HepG2 (cell line): ENCODE measurements around the gene SP6. TPM values are rescaled to one million over a fixed set of nuclear protein-coding genes. Genes with fewer than 3 reads are reported as not detected.

Experiments used
- BORCS8-MEF2B ChIP-seq: sonication (generic); formaldehyde crosslinking; IDR thresholded peaks from 2 replicates; pipeline ENCODE4 v1.8.0; 2022; ENCODE audit warnings: mild to moderate bottlenecking, missing genetic modification reagents
- BRCA1 ChIP-seq: sonication (generic); formaldehyde crosslinking; IDR thresholded peaks from 2 replicates; pipeline ENCODE4 v1.4.0; 2020; ENCODE audit warnings: missing genetic modification reagents
- BRF2 ChIP-seq: sonication (generic); formaldehyde crosslinking; IDR thresholded peaks from 2 replicates; pipeline ENCODE4 v1.8.1; 2022; ENCODE audit warnings: mild to moderate bottlenecking, missing genetic modification reagents
- CAMTA2 ChIP-seq: sonication (generic); formaldehyde crosslinking; IDR thresholded peaks from 2 replicates; pipeline ENCODE4 v1.4.0; 2020; ENCODE audit warnings: mild to moderate bottlenecking, missing genetic modification reagents, borderline replicate concordance
- HDAC1 ChIP-seq: sonication (generic); formaldehyde crosslinking; IDR thresholded peaks from 2 replicates; pipeline ENCODE4 v1.5.1; 2020; ENCODE audit warnings: mild to moderate bottlenecking, missing genetic modification reagents
- SNRNP70 ChIP-seq: fragments of 200-400 bp; formaldehyde crosslinking; IDR thresholded peaks from 2 replicates; pipeline ENCODE4 v1.6.1; 2017; ENCODE audit warnings: mild to moderate bottlenecking, low read depth, low read length, moderate library complexity
- SOX13 ChIP-seq, 3 experiments: fragments of 450-650 bp in 1 of 3; sonication (generic) in 1 of 3; formaldehyde crosslinking in 1 of 3; IDR thresholded peaks in 2 of 3; conservative IDR thresholded peaks in 1 of 3; 2 replicates each; pipeline versions ENCODE4 v1.5.0 to v1.6.1; 2016 to 2020; ENCODE audit warnings: antibody characterized with exemption in 1 of 3, mild to moderate bottlenecking in 1 of 3, missing compliant biosample characterization in 1 of 3, missing genetic modification reagents in 1 of 3, moderate library complexity in 1 of 3
- UBTF ChIP-seq: sonication (generic); formaldehyde crosslinking; IDR thresholded peaks from 2 replicates; pipeline ENCODE4 v1.4.0; 2020; ENCODE audit warnings: mild to moderate bottlenecking, missing genetic modification reagents
- ZNF12 ChIP-seq: sonication (generic); formaldehyde crosslinking; IDR thresholded peaks from 2 replicates; pipeline ENCODE4 v1.5.0; 2020; ENCODE audit warnings: missing genetic modification reagents
- ZNF282 ChIP-seq: fragments of 450-650 bp; IDR thresholded peaks from 2 replicates; pipeline ENCODE4 v1.6.1; 2018; ENCODE audit not compliant: partially characterized antibody
- ZNF512 ChIP-seq: sonication (generic); formaldehyde crosslinking; IDR thresholded peaks from 2 replicates; pipeline ENCODE4 v1.4.0; 2020; ENCODE audit warnings: mild to moderate bottlenecking, missing genetic modification reagents
- ZNF572 ChIP-seq: sonication (generic); formaldehyde crosslinking; IDR thresholded peaks from 2 replicates; pipeline ENCODE4 v1.5.1; 2020; ENCODE audit warnings: mild to moderate bottlenecking, missing genetic modification reagents
- ZSCAN12 ChIP-seq: sonication (generic); formaldehyde crosslinking; IDR thresholded peaks from 2 replicates; pipeline ENCODE4 v1.9.0; 2021; ENCODE audit warnings: mild to moderate bottlenecking, missing genetic modification reagents
- polyA plus RNA-seq, 8 experiments: library from polyadenylated mRNA; depleted of rRNA in 3 of 8; stranded (reverse) in 7 of 8; unstranded in 1 of 8; fragments of >200 nt; fragmentation: Illumina TruSeq in 4 of 8; extraction: Trizol in 4 of 8; gene quantifications; 2 replicates each; pipeline versions ENCODE4 v1.2.1 to v1.2.3, GENCODE V29; 2011 to 2016; ENCODE audit warnings: low read depth in 4 of 8, missing spikeins in 1 of 8, mixed read lengths in 1 of 8; ENCODE audit not compliant: insufficient read depth in 1 of 8
- total RNA-seq, 5 experiments: library from RNA; depleted of rRNA; stranded (reverse); fragments of >200 nt; fragmentation: Illumina TruSeq; extraction: Trizol; gene quantifications; 2 replicates each; pipeline ENCODE4 v1.2.3, GENCODE V29; 2016; ENCODE audit warnings: low read depth in 1 of 5
- TF ChIP-seq, protein P1 (sequence below): sonication (generic); formaldehyde crosslinking; IDR thresholded peaks from 2 replicates; pipeline ENCODE4 v1.8.1; 2023; ENCODE audit warnings: mild to moderate bottlenecking, missing genetic modification reagents

Gene SP6
- total and polyA plus RNA-seq, 2 of the 13 experiments (the other 11 are each of a cell fraction or from before 2014, with no cell fraction given) = 0.07 TPM

DNA sequence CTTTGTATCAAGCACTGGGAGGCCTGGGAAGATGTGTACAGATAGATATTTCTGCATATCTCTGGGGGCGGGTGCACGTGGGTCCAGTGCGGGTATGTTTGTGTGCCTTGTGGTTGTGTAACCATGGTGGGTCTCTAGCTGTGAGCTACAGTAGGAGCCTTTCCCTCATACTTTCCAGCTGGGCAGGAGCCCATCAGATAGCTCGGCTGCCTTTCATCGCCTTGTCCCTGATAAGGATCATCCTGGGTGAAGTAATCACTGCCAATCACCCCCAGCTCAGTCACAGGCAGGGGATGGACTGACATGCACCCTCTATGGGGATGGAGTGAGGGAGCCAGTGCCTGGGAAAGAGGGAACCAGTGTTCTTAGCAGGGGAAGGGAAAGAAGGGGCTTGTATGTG is 6.7 kb downstream of the SP6 start (continued):
- TF ChIP-seq BRF2 (CRISPR knock-in tag) (no peak), BORCS8-MEF2B (CRISPR knock-in tag) (no peak), SOX13 (IDR thresholded peaks at IDR 0.05) (no peak), SOX13 (CRISPR knock-in tag; conservative IDR thresholded peaks at IDR 0.05 in 1 of 2, IDR thresholded peaks at IDR 0.05 in 1 of 2) (no peak), ZNF282 (no peak), ZNF512 (CRISPR knock-in tag) (no peak), CAMTA2 (CRISPR knock-in tag) (no peak), SNRNP70 (no peak), UBTF (CRISPR knock-in tag) (peak; percentile 43; the same call in 1 of the 2 replicates), ZSCAN12 (no peak), BRCA1 (CRISPR knock-in tag) (no peak), HDAC1 (CRISPR knock-in tag) (peak; percentile 36; the same call in 1 of the 2 replicates), ZNF12 (CRISPR knock-in tag) (peak; percentile 78; the same call in 1 of the 2 replicates), ZNF572 (CRISPR knock-in tag) (0 out of 2 replicates have a peak, but pooled peaks have one; percentile 33)
- TF ChIP-seq, protein P1, sequence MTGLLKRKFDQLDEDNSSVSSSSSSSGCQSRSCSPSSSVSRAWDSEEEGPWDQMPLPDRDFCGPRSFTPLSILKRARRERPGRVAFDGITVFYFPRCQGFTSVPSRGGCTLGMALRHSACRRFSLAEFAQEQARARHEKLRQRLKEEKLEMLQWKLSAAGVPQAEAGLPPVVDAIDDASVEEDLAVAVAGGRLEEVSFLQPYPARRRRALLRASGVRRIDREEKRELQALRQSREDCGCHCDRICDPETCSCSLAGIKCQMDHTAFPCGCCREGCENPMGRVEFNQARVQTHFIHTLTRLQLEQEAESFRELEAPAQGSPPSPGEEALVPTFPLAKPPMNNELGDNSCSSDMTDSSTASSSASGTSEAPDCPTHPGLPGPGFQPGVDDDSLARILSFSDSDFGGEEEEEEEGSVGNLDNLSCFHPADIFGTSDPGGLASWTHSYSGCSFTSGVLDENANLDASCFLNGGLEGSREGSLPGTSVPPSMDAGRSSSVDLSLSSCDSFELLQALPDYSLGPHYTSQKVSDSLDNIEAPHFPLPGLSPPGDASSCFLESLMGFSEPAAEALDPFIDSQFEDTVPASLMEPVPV = no peak
